ENCODE data around the gene ZCCHC8. TPM values are rescaled to one million over a fixed set of nuclear protein-coding genes. Genes with fewer than 3 reads are reported as not detected.

ZCCHC8 gene
- polyA plus RNA-seq, 1 donor from 2014 or later, result 38.3 TPM

DNA sequence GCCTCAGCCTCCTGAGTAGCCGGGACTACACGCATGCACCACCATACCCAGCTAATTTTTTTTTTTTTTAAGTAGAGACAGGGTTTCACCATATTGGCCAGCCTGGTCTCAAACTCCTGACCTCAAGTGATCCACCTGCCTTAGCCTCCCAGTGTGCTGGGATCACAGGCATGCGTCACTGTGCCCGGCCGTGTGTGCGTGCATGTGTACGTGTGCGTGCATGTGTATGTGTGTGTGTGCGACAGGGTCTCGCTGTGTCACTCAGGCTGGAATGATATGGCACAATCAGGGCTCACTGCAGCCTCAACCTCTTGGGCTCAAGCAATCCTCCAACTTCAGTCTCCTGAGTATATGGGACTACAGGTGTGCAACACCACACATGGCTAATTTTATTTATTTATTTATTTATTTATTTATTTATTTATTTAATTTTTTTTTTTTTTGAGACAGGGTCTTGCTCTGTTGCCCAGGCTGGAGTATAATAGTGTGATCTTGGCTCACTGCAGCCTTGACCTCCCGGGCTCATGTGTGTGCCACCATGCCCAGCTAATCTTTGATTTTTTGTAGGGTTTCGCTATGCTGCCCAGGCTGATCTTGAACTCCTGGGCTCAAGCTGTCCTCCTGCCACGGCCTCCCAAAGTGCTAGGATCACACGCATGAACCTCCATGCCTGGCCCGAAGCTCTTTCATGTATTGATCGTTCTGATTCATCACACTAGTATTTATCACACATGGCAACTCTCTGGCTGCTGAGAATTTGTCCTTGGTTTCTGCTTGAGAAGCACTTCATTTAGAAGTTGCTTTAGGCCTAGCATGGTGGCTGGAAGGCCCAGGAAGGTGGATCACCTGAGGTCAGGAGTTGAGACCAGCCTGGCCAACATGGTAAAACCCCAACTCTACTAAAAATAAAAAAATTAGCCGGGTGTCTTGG lies 42.4 kb downstream of the ZCCHC8 start:
- Histone ChIP-seq H3K36me3 (ENCODE audit: insufficient read depth, low read length) (no peaks in the 10 kb centered on the region), H3K9me3 (ENCODE audit: low read length) (no peaks in the 10 kb centered on the region), H3K4me2 (ENCODE audit: low read length) (no peak overlapping the region), H4K20me1 (ENCODE audit: insufficient read depth) (no peaks in the 10 kb centered on the region), H3K27ac (ENCODE audit: low read length) (no peak overlapping the region), H3K4me3 (ENCODE audit: low read length) (no peak overlapping the region), H3K79me2 (replicated peaks; ENCODE audit: insufficient read depth, low read length) (no peaks in the 10 kb centered on the region), H3K9ac (ENCODE audit: low read length) (no peak overlapping the region), H3K9me2 (ENCODE audit: insufficient read depth, low read length) (no peaks in the 10 kb centered on the region), H3K27me3 (ENCODE audit: insufficient read depth, low read depth, low read length) (no peaks in the 10 kb centered on the region), H2AFZ (ENCODE audit: low read depth, low read length) (no peak overlapping the region), H3F3A (ENCODE audit: insufficient read depth, low read length, poor library complexity, severe bottlenecking) (no peaks in the 10 kb centered on the region)
- TF ChIP-seq EP300 (conservative IDR thresholded peaks at IDR 0.05; ENCODE audit: poor library complexity, severe bottlenecking) (no peak), MXI1 (conservative IDR thresholded peaks at IDR 0.05; ENCODE audit: poor library complexity, severe bottlenecking) (no peak), TAF1 (IDR thresholded peaks at IDR 0.05; ENCODE audit: low read depth) (no peak), RAD21 (conservative IDR thresholded peaks at IDR 0.05) (no peak)

DNA sequence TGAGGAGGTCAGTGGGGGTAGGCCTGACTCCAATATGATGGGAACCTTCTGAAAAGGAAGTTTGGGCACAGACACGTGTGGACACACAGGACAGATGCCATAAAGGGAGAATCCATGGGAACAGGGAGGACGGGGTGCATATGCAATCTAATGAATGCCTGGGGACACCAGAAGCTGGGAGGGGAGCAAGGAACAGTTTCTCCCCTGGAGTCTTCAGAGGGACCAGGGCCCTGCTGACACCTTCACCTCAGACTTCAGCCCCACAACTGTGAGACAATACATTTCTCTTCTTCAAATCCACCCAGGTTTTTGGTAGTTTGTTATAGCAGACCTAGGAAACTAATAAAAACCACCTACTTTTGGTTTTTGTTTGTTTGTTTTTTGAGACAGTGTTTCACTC lies 43.1 kb downstream of the ZCCHC8 start:
- Histone ChIP-seq H3F3A (ENCODE audit: insufficient read depth, low read length, poor library complexity, severe bottlenecking) (no peaks in the 10 kb centered on the region), H3K27ac (ENCODE audit: low read length) (no peak overlapping the region), H3K9ac (ENCODE audit: low read length) (no peak overlapping the region), H4K20me1 (ENCODE audit: insufficient read depth) (no peaks in the 10 kb centered on the region), H3K27me3 (ENCODE audit: insufficient read depth, low read depth, low read length) (no peaks in the 10 kb centered on the region), H3K79me2 (replicated peaks; ENCODE audit: insufficient read depth, low read length) (no peaks in the 10 kb centered on the region), H3K9me2 (ENCODE audit: insufficient read depth, low read length) (no peaks in the 10 kb centered on the region), H3K9me3 (ENCODE audit: low read length) (no peaks in the 10 kb centered on the region), H3K36me3 (ENCODE audit: insufficient read depth, low read length) (no peaks in the 10 kb centered on the region), H3K4me2 (ENCODE audit: low read length) (no peak overlapping the region), H3K4me3 (ENCODE audit: low read length) (no peak overlapping the region), H2AFZ (ENCODE audit: low read depth, low read length) (no peak overlapping the region)
- TF ChIP-seq TAF1 (IDR thresholded peaks at IDR 0.05; ENCODE audit: low read depth), result no peak

DNA sequence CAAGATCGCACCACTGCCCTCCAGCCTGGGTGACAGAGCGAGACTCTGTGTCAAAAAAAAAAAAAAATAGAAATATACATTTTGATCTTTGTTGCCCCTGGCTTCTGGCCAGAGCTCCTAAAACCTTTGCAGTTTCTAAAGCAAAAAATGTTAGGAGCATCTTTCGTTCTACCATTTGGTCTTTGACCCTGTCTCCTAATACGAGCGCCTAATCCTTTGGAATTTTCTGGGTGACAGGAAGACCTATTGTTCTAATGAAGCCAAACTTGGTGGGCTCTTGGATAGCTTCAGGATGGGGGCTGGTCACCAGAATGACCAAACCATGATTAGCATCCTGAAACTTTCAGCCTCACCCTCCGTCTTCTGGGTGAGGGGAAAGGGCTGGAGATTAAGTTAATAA lies 46.0 kb downstream of the ZCCHC8 start:
- no peaks in the 10 kb centered on the region for H4K20me1 ChIP-seq (ENCODE audit: insufficient read depth)
- no peaks in the 10 kb centered on the region for H3K9me3 ChIP-seq (ENCODE audit: low read length)
- no peak overlapping the region for H3K27ac ChIP-seq (ENCODE audit: low read length)
- no peaks in the 10 kb centered on the region for H3F3A ChIP-seq (ENCODE audit: insufficient read depth, low read length, poor library complexity, severe bottlenecking)
- H3K36me3 ChIP-seq (ENCODE audit: insufficient read depth, low read length), result no peaks in the 10 kb centered on the region
- H3K4me3 ChIP-seq (ENCODE audit: low read length), result no peak overlapping the region
- H3K27me3 ChIP-seq (ENCODE audit: insufficient read depth, low read depth, low read length), result no peaks in the 10 kb centered on the region
- TF ChIP-seq POLR2AphosphoS5 (IDR thresholded peaks at IDR 0.05), result no peak
- no peak for TF ChIP-seq MXI1 (conservative IDR thresholded peaks at IDR 0.05; ENCODE audit: poor library complexity, severe bottlenecking)
- TF ChIP-seq, protein P1, sequence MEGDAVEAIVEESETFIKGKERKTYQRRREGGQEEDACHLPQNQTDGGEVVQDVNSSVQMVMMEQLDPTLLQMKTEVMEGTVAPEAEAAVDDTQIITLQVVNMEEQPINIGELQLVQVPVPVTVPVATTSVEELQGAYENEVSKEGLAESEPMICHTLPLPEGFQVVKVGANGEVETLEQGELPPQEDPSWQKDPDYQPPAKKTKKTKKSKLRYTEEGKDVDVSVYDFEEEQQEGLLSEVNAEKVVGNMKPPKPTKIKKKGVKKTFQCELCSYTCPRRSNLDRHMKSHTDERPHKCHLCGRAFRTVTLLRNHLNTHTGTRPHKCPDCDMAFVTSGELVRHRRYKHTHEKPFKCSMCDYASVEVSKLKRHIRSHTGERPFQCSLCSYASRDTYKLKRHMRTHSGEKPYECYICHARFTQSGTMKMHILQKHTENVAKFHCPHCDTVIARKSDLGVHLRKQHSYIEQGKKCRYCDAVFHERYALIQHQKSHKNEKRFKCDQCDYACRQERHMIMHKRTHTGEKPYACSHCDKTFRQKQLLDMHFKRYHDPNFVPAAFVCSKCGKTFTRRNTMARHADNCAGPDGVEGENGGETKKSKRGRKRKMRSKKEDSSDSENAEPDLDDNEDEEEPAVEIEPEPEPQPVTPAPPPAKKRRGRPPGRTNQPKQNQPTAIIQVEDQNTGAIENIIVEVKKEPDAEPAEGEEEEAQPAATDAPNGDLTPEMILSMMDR (IDR thresholded peaks at IDR 0.05; ENCODE audit: poor library complexity, severe bottlenecking), result no peak
- TF ChIP-seq, protein P2, sequence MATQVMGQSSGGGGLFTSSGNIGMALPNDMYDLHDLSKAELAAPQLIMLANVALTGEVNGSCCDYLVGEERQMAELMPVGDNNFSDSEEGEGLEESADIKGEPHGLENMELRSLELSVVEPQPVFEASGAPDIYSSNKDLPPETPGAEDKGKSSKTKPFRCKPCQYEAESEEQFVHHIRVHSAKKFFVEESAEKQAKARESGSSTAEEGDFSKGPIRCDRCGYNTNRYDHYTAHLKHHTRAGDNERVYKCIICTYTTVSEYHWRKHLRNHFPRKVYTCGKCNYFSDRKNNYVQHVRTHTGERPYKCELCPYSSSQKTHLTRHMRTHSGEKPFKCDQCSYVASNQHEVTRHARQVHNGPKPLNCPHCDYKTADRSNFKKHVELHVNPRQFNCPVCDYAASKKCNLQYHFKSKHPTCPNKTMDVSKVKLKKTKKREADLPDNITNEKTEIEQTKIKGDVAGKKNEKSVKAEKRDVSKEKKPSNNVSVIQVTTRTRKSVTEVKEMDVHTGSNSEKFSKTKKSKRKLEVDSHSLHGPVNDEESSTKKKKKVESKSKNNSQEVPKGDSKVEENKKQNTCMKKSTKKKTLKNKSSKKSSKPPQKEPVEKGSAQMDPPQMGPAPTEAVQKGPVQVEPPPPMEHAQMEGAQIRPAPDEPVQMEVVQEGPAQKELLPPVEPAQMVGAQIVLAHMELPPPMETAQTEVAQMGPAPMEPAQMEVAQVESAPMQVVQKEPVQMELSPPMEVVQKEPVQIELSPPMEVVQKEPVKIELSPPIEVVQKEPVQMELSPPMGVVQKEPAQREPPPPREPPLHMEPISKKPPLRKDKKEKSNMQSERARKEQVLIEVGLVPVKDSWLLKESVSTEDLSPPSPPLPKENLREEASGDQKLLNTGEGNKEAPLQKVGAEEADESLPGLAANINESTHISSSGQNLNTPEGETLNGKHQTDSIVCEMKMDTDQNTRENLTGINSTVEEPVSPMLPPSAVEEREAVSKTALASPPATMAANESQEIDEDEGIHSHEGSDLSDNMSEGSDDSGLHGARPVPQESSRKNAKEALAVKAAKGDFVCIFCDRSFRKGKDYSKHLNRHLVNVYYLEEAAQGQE (IDR thresholded peaks at IDR 0.05; ENCODE audit: borderline replicate concordance), result no peak
- no peak for TF ChIP-seq EZH2 (IDR thresholded peaks at IDR 0.05; ENCODE audit: borderline replicate concordance, insufficient read depth, low read length, poor library complexity, severe bottlenecking)
- no peak for TF ChIP-seq RAD21 (conservative IDR thresholded peaks at IDR 0.05)
- TF ChIP-seq SMC3 (conservative IDR thresholded peaks at IDR 0.05; ENCODE audit: poor library complexity), result no peak
- TF ChIP-seq TAF1 (IDR thresholded peaks at IDR 0.05; ENCODE audit: low read depth), result no peak
- no peak for TF ChIP-seq EP300 (conservative IDR thresholded peaks at IDR 0.05; ENCODE audit: poor library complexity, severe bottlenecking)
- no peak overlapping the region for H2AFZ ChIP-seq (ENCODE audit: low read depth, low read length)
- no peak overlapping the region for H3K9ac ChIP-seq (ENCODE audit: low read length)
- no peak overlapping the region for H3K4me2 ChIP-seq (ENCODE audit: low read length)
- H3K79me2 ChIP-seq (replicated peaks; ENCODE audit: insufficient read depth, low read length), result no peaks in the 10 kb centered on the region
- no peaks in the 10 kb centered on the region for H3K9me2 ChIP-seq (ENCODE audit: insufficient read depth, low read length)
